Measurements from ENCODE around the gene C4orf17.
"Not testable (repeated sequence)": the region's sequence is repeated elsewhere in the genome, so short reads cannot be mapped to it uniquely, and the experiment has no call there.

The C4orf17 gene

DNA sequence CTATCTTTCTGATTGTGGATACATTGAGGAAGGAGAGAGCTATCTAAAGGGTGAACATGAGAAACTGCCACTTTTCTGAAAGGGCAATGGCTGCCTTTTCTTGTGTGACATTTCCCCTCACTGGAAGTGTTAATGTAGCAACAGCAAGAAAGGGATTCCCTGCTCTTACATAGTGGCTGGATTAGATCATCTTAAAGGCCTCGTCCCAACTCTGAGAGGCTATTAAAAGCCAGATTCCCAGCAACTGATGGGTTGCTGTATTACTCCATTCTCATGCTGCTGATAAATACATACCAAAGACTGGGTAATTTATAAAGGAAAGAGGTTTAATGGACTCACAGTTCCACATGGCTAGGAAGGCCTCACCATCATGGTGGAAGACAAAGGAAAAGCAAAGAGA, 41.9 kb upstream of the C4orf17 start:
- in situ Hi-C loops (cut with HindIII; ENCODE audit: low pct_ligation_motif_present, low sequenced_read_pairs), result no loop called here
- TF ChIP-seq, protein P1, sequence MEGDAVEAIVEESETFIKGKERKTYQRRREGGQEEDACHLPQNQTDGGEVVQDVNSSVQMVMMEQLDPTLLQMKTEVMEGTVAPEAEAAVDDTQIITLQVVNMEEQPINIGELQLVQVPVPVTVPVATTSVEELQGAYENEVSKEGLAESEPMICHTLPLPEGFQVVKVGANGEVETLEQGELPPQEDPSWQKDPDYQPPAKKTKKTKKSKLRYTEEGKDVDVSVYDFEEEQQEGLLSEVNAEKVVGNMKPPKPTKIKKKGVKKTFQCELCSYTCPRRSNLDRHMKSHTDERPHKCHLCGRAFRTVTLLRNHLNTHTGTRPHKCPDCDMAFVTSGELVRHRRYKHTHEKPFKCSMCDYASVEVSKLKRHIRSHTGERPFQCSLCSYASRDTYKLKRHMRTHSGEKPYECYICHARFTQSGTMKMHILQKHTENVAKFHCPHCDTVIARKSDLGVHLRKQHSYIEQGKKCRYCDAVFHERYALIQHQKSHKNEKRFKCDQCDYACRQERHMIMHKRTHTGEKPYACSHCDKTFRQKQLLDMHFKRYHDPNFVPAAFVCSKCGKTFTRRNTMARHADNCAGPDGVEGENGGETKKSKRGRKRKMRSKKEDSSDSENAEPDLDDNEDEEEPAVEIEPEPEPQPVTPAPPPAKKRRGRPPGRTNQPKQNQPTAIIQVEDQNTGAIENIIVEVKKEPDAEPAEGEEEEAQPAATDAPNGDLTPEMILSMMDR (IDR thresholded peaks at IDR 0.05; ENCODE audit: low read depth, low read length, missing control alignments), result no peak
- Histone ChIP-seq H3K27me3 (replicated peaks) (no peaks in the 10 kb centered on the region), H3K36me3 (replicated peaks) (no peaks in the 10 kb centered on the region), H3K4me3 (ENCODE audit: low read depth, low read length) (no peak overlapping the region), H3K27ac (no peak overlapping the region)
- no peak for DNase-seq

DNA sequence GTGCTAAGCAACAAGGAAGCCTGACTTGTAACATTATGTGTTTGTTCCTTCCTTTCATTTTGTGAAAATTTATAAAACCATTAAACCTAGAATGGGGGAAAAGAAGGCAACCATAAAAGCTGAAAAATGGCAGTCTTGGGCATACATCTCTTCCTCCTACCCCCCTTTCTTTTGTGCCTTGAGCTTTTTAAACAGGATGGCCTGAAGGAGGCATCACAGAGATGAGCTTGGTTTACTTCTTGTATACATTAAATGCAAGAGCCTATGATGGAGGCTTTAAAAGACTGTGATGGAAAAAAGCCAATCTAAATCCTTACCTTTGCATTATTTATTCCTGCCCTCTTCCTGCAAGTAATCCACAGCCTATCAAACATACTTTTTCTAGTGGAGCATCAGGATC, 39.5 kb upstream of the C4orf17 start:
- Histone ChIP-seq H3K27me3 (replicated peaks) (no peaks in the 10 kb centered on the region), H3K4me3 (ENCODE audit: low read depth, low read length) (no peak overlapping the region), H3K36me3 (replicated peaks) (no peaks in the 10 kb centered on the region), H3K27ac (no peak overlapping the region)
- TF ChIP-seq, protein P1 (IDR thresholded peaks at IDR 0.05; ENCODE audit: low read depth, low read length, missing control alignments), result no peak
- DNase-seq, result no peak
- in situ Hi-C loops (cut with HindIII; ENCODE audit: low pct_ligation_motif_present, low sequenced_read_pairs), result no loop called here

DNA sequence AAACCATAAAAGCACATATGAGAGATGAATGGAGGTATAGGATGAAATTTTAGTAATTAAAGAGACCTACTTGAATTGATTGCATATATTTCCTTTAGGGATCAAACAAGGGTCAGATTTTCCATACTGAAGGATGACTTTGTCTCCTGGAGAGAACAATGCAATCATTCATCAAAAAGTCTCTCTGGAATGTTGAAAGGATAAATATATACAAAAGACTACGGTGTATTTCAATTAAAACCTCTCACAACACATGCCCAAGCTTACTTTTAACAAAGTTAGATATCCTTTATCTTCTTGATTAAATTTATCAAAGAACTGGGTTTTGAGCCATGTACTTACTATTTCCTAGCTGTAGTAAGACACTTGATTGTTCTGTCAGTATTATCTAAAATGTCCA, 38.9 kb upstream of the C4orf17 start:
- DNase-seq, result no peak
- no peak overlapping the region for H3K27ac ChIP-seq
- no peaks in the 10 kb centered on the region for H3K27me3 ChIP-seq (replicated peaks)
- TF ChIP-seq, protein P1 (IDR thresholded peaks at IDR 0.05; ENCODE audit: low read depth, low read length, missing control alignments), result no peak
- H3K4me3 ChIP-seq (ENCODE audit: low read depth, low read length), result no peak overlapping the region
- in situ Hi-C loops (cut with HindIII; ENCODE audit: low pct_ligation_motif_present, low sequenced_read_pairs), result no loop called here
- H3K36me3 ChIP-seq (replicated peaks), result no peaks in the 10 kb centered on the region

DNA sequence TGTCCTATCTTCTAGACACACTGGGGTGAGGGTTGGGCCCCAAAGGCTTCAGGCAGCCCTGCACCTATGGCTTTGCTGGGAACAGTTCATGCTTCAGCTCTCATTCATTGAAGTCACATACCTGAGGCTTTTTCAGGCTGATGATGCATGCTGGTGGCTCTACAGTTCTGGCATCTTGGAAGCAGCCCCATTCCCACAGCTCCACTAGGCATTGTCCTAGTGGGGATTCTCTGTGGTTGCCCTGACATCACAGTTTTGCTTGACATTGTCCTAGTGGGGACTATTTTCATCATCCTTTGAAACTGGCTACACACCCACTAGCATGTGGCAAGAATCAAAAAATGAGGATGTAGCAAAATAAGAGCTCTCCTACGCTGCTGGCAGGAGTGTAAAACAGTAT, 37.7 kb upstream of the C4orf17 start:
- H3K27me3 ChIP-seq (replicated peaks), result no peaks in the 10 kb centered on the region
- no peak for DNase-seq
- no peak overlapping the region for H3K27ac ChIP-seq
- no peaks in the 10 kb centered on the region for H3K36me3 ChIP-seq (replicated peaks)
- no peak overlapping the region for H3K4me3 ChIP-seq (ENCODE audit: low read depth, low read length)
- TF ChIP-seq, protein P1 (IDR thresholded peaks at IDR 0.05; ENCODE audit: low read depth, low read length, missing control alignments), result no peak
- in situ Hi-C loops (cut with HindIII; ENCODE audit: low pct_ligation_motif_present, low sequenced_read_pairs), result no loop called here

DNA sequence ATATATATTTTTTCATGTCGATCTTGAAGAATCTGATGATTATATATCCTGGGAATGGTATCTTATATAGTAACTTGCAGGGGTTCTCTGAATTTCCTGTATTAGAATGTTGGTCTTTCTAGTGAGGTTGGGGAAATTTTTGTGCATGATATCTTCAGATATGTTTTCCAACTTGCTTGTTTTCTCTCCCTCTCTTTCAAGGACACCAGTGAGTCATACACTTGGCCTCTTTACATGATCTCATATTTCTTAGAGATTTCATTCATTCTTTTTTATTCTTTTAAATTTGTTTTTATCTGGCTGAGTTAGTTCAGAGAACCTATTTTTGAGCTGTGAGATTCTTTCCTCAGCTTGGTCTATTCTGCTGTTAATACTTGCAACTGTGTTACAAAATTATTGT, 27.2 kb upstream of the C4orf17 start:
- in situ Hi-C loops (cut with HindIII; ENCODE audit: low pct_ligation_motif_present, low sequenced_read_pairs), result no loop called here
- TF ChIP-seq, protein P1 (IDR thresholded peaks at IDR 0.05; ENCODE audit: low read depth, low read length, missing control alignments), result no peak
- DNase-seq, result no peak

DNA sequence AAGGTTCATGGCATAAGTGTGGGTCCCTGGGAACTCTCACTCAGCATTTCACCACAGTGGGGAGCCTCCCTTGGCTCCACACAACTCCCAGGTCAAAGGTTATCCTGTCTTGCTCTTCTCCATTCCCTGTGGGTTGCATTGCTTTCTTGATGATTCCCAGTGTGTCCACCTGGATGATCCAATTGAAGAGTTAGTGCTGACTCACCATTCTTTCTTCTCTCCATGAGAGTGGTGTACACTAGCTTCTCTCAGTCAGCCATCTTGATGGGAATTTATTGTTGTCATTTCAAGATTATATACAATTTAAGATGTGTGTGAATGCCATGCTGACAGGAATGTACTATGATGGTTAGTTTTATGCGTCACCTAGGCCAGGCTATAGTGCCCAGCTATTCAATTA, 25.6 kb upstream of the C4orf17 start:
- no peak for DNase-seq
- Histone ChIP-seq H3K27me3 (replicated peaks) (no peaks in the 10 kb centered on the region), H3K36me3 (replicated peaks) (no peaks in the 10 kb centered on the region), H3K4me3 (ENCODE audit: low read depth, low read length) (no peak overlapping the region), H3K27ac (no peak overlapping the region)
- TF ChIP-seq, protein P1 (IDR thresholded peaks at IDR 0.05; ENCODE audit: low read depth, low read length, missing control alignments), result no peak
- in situ Hi-C loops (cut with HindIII; ENCODE audit: low pct_ligation_motif_present, low sequenced_read_pairs), result no loop called here

More for the DNA sequence above, 27.2 kb upstream of the C4orf17 start:
- Histone ChIP-seq H3K27ac (no peak overlapping the region), H3K36me3 (replicated peaks) (no peaks in the 10 kb centered on the region), H3K4me3 (ENCODE audit: low read depth, low read length) (no peak overlapping the region), H3K27me3 (replicated peaks) (no peaks in the 10 kb centered on the region)

DNA sequence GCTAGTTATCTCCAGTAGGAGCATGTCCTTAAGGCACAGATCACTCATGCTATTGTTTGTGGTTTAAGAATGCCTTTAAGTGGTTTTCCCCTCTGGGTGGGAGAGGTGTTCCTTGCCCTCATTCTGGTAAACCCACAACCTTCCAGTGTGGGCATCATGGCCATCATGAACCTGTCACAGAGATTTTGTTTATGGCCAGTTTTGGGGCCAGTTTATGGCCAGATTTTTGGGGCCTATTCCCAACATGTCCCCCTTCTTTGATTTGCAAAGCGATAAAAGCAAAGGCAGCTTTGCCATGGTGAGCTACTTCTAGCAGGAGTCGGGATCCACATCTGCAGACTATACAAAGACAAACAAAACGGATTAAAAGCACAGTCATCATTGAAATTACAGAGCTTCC, 24.2 kb upstream of the C4orf17 start:
- in situ Hi-C loops (cut with HindIII; ENCODE audit: low pct_ligation_motif_present, low sequenced_read_pairs); H3K27ac ChIP-seq; DNase-seq: not testable (repeated sequence)

More for the DNA sequence above, 24.2 kb upstream of the C4orf17 start:
- H3K4me3 ChIP-seq (ENCODE audit: low read depth, low read length); H3K27me3 ChIP-seq (replicated peaks); H3K36me3 ChIP-seq (replicated peaks): not testable (repeated sequence)
